Measurements from ENCODE around the gene DEAF1.

The DEAF1 gene

DNA sequence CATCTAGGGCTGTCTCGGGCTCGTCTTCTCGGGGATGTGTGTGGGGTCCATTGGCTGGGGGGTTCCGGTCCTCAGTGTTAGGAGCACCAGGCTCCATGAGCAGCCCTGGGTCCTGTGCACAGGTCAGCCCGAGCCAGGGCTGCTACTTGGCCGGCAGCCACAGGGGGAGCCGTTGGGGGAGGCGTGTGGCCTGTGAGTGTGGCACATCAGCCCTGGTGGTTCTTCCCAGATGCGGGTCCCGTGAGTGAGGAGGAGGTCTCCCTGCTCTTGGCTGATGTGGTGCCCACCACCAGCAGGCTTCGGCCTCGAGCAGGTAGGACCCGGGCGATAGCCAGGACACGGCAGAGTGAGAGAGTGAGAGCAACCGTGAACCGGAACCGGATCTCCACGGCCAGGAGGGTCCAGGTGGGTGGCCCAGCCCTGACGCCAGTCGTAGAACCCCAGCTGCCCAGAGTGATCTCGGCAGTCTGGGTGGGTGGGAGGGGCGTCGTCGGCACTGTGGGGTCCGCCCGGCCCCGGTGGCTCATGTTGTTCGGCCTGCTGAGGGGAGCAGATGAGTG is 97.8 kb downstream of the DEAF1 start:
- Histone ChIP-seq H3K9me3 (ENCODE audit: control insufficient read depth, low read length) (no peaks in the 10 kb centered on the region), H3K4me1 (ENCODE audit: control insufficient read depth, insufficient read depth, low read length) (no peaks in the 10 kb centered on the region), H3K36me3 (ENCODE audit: control insufficient read depth, insufficient read depth, low read length, severe bottlenecking) (peaks cover 91% of the 10 kb centered on the region), H3K9ac (ENCODE audit: low read length) (no peak overlapping the region), H3K27me3 (replicated peaks; ENCODE audit: control insufficient read depth, insufficient read depth, low read length) (no peaks in the 10 kb centered on the region), H3K4me3 (ENCODE audit: low read length) (no peak overlapping the region)
- DNase-seq (ENCODE audit: low read depth) = no peak

GRCh38 chr11:596374-596773 is 98.6 kb downstream of the DEAF1 start:
- no peak overlapping the region for H3K4me3 ChIP-seq (ENCODE audit: low read length)
- no peak for DNase-seq (ENCODE audit: low read depth)
- H3K9ac ChIP-seq (ENCODE audit: low read length) = no peak overlapping the region
- no peaks in the 10 kb centered on the region for H3K4me1 ChIP-seq (ENCODE audit: control insufficient read depth, insufficient read depth, low read length)
- H3K27me3 ChIP-seq (replicated peaks; ENCODE audit: control insufficient read depth, insufficient read depth, low read length) = no peaks in the 10 kb centered on the region
- H3K36me3 ChIP-seq (ENCODE audit: control insufficient read depth, insufficient read depth, low read length, severe bottlenecking) = peaks cover 89% of the 10 kb centered on the region
- no peaks in the 10 kb centered on the region for H3K9me3 ChIP-seq (ENCODE audit: control insufficient read depth, low read length)

DNA sequence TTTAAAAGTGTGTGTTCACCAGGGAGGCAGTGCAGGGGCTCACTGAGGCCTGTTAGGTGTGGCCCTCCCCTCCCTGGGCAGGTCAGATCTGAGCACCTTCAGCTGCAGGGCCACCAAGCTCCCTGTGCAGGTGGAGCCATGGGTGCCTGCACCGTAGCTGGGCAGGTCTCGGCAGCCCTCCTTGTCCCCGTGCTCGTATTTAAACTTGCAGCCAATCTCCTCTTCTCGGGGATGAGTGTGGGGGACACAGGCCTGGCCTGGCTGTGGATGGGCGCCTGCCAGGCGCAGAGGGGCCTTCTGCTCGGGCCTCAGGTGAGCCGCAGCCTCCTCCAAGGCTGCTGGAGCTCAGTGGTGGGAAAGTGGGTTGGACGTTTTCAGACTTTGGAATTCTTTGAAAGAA is 99.6 kb downstream of the DEAF1 start:
- H3K4me1 ChIP-seq (ENCODE audit: control insufficient read depth, insufficient read depth, low read length) = no peaks in the 10 kb centered on the region
- H3K9me3 ChIP-seq (ENCODE audit: control insufficient read depth, low read length) = no peaks in the 10 kb centered on the region
- H3K36me3 ChIP-seq (ENCODE audit: control insufficient read depth, insufficient read depth, low read length, severe bottlenecking) = peaks cover 92% of the 10 kb centered on the region
- no peaks in the 10 kb centered on the region for H3K27me3 ChIP-seq (replicated peaks; ENCODE audit: control insufficient read depth, insufficient read depth, low read length)
- H3K9ac ChIP-seq (ENCODE audit: low read length) = no peak overlapping the region
- no peak overlapping the region for H3K4me3 ChIP-seq (ENCODE audit: low read length)
- no peak for DNase-seq (ENCODE audit: low read depth)
